Stimulated activated CD4-positive, alpha-beta T cell treated with anti-CD3 and anti-CD28 coated beads, Interleukin-12 subunit alpha, Interleukin-12 subunit beta, amount 100 ng/mL, for 24 hours (primary cell): ENCODE data around the gene ACOXL.
A peak's percentile ranks its signal among the peaks of the same experiment; 100 is the strongest.

Experiments used
- DNase-seq, 2 experiments: peaks; one replicate each; pipeline ENCODE4 v3.0.0-alpha.2; 2020; ENCODE audit warnings: low read depth in 2 of 2

ACOXL gene

GRCh38 chr2:110718990-110719389, 13.4 kb upstream of the ACOXL start:
- no peak for DNase-seq

DNA sequence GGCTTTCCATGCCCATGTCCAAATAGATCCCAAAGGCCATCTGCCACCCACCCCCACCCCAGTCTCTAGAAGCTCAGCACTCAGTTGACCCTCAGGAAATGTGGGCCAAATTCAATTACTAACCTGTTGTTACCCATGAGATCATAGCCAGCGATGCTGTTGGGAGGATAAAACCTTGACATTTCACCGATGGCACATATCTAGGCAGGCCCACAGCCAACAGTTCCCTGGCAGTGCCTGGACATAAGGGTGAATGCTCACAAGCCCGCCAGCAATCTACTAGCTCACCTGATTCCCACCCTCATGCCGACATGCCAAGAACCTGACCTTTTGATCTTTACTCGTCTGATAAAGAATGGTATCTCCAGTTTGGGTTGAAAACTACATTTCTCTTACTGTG, 11.8 kb upstream of the ACOXL start:
- no peak for DNase-seq

GRCh38 chr2:110724820-110725219, 7.6 kb upstream of the ACOXL start:
- no peak for DNase-seq

- DNase-seq = no peak
Observed at GRCh38 chr2:110725370-110725769, 7.0 kb upstream of the ACOXL start.

DNA sequence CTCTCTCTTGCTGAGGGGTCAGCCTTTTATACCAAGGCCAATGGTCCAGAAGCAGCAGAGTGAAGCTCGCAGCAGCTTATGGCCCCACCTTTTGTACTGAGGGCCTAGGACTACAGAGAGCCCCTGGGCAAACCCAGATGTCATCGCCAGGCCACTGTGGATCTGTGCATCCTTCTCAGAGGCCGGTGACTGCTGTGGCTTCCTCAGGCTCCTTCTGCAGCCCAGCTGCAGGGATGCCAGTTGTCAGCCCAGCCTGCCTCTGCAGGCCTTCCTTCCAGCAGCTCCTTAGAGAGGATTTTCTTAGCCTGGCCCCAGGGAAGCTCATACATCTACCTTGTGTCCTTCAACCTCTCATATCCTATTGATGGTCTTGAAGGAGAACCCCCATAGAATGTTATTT, 6.5 kb upstream of the ACOXL start:
- no peak for DNase-seq

GRCh38 chr2:110726285-110726684, 6.1 kb upstream of the ACOXL start:
- no peak for DNase-seq

GRCh38 chr2:110727923-110728322, 4.5 kb upstream of the ACOXL start:
- DNase-seq = no peak

- no peak for DNase-seq
Observed at GRCh38 chr2:110729106-110729505, 3.3 kb upstream of the ACOXL start.

GRCh38 chr2:110731064-110731463, 1.3 kb upstream of the ACOXL start:
- DNase-seq = no peak

GRCh38 chr2:110735366-110735765, 3.0 kb downstream of the ACOXL start:
- no peak for DNase-seq

- DNase-seq = no peak
Observed at GRCh38 chr2:110737783-110738182, 5.4 kb downstream of the ACOXL start.

GRCh38 chr2:110740747-110741349, 8.5 kb downstream of the ACOXL start:
- DNase-seq = no peak

GRCh38 chr2:110741491-110741980, 9.2 kb downstream of the ACOXL start:
- DNase-seq = no peak

DNA sequence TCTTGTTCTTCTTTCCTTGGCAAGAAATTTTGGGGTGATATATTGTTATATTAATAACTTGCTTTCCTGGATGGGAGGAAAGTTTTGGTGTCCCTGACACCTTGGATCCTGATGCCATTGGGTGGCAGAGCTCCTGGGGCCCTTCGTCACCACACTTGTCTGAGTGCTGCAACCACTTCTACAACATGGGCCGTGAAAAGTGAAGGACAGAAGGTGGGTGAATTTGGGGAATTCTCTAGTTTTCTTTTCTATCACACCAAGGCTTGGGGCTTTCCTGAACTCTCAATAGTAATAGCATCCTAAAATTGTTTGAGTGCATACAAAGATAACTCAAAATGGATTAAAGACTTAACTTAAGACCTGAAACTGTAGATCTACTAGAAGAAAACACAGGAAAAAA, 10.0 kb downstream of the ACOXL start:
- no peak for DNase-seq

GRCh38 chr2:110743600-110743999, 11.2 kb downstream of the ACOXL start:
- no peak for DNase-seq

GRCh38 chr2:110744429-110744828, 12.1 kb downstream of the ACOXL start:
- no peak for DNase-seq

GRCh38 chr2:110745048-110745447, 12.7 kb downstream of the ACOXL start:
- DNase-seq = no peak

DNA sequence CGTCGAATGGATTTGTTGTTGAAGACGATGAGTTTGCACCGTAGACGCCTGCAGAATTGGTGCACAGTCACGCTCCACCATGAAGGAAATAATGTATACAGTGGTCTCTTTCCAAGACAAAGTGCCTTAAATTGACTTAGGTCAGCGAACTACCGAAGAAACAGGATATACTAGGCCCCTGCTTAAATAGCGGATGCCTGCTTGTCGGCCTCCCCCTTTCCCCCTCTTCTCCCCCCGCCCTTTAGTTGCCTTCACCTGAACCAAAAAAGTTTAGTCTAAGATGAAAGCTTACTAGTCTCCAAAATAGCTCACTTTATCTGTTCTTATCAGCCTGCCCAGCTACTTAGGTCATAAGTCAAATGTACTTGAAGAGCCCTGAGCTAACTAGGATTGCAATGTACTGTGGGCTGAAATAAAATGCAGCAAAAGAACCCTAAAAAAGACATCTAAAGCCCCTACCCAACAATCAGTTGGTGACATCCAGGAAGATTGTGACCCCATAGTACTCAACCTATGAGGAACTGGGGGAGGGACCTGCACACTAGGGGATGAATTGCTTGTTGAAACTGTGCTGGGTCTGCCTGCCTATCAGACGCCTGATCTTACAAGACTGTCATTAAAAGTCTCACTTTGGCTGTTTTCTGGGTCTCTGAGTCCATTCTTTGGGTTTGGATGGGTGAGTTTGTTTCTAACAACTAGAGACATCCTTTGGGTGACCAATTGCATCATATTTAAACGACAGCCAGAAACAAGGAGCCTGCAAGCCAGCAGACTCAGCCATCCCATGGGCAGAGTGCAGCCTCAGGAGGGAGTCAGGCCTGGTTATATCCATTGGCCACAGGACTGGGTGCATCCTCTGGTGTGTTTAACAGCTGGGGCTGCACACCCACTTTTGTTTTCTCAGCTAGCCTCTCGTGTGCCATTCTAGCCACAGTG, 14.5 kb downstream of the ACOXL start:
- DNase-seq = no peak

DNA sequence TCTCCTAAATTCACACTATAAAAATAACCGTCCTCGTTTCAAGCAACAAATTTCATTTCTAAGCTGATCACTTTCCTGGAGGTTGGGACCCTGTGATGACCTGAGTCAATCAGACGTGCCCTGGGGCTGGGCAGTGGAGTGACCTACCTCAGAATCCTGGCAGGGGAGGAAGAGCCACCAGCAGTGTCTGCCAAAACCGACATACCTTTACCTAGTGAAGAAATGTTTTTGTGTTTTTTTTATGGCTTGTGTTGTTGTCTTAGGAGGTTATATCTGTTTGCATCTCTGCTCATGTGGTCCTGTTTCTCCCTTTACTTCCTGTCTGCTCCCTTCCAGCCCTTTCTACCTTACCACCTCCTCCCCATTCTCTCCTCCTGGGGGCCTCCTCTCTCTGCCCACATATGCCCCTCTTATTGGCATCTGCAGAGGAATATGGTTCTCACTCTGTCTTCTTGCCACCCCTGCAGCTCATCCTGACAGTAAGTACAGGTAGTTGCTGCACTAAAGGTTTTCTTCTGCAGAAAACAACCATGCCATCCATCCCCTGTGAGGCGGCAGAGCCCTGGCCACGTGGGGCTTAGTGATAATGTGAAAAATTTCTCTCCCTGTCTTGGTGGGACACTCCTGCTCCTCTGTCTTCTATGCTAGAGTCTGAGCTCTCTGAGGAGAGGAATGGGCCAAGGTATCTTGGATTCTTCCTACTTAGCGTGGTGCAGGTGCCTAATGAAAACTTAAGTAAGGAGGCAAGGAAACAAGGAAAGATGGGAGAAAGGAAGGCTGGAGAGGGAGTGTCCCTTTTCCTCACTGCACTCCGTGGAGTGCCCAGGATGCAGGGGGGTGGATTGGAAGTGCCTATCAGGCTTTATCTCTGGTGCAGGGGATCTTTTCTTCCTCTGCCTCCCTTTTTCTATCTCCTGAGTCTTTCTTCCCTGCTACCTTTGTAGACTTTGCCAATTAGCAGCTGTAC, 15.4 kb downstream of the ACOXL start:
- no peak for DNase-seq

GRCh38 chr2:110748489-110748867, 16.1 kb downstream of the ACOXL start:
- peak; percentile 51 to 56 for DNase-seq

DNA sequence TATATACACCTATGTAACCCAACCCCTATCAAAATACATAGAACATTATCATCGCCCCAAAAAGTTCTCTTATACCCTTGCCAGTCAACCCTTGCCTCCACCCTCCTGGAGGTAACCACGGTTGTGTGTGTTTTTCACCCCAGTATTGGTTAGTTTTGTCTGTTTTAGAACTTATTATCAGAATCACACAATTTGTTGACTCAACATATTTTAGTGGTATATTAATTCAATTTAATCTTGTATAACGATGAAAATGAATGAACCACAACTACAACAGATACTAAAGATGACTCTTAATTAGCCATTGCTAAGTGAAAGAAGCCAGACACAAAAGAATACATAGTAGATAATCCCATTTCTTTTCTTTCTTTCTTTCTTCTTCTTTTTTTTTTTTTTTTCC, 19.3 kb downstream of the ACOXL start:
- DNase-seq = no peak

- no peak for DNase-seq
Observed at GRCh38 chr2:110752871-110753270, 20.5 kb downstream of the ACOXL start.
